HepG2 (cell line): ENCODE measurements around the gene GATA1. TPM values are rescaled to one million over a fixed set of nuclear protein-coding genes. Genes with fewer than 3 reads are reported as not detected.

Experiments
- ARID2 ChIP-seq: sonication (generic); formaldehyde crosslinking; IDR thresholded peaks from 2 replicates; pipeline ENCODE4 v1.8.1; 2022; ENCODE audit warnings: mild to moderate bottlenecking, missing genetic modification reagents, borderline replicate concordance
- ARID3A ChIP-seq: IDR thresholded peaks from 2 replicates; pipeline ENCODE4 v1.6.1; 2012; ENCODE audit warnings: low read depth, low read length, improper control_type of control experiment
- DMAP1 ChIP-seq: IDR thresholded peaks from 2 replicates; pipeline ENCODE4 v1.6.1; 2016
- ELF3 ChIP-seq: IDR thresholded peaks from 2 replicates; pipeline ENCODE4 v1.6.1; 2016; ENCODE audit warnings: missing genetic modification reagents, missing compliant biosample characterization
- HDAC2 ChIP-seq: sonication (generic); formaldehyde crosslinking; IDR thresholded peaks from 2 replicates; pipeline ENCODE4 v1.4.0; 2020; ENCODE audit warnings: missing genetic modification reagents
- HNF1B ChIP-seq: sonication (generic); formaldehyde crosslinking; IDR thresholded peaks from 2 replicates; pipeline ENCODE4 v1.5.1; 2020; ENCODE audit warnings: mild to moderate bottlenecking, moderate library complexity, missing genetic modification reagents
- HNF4A ChIP-seq: sonication (generic); formaldehyde crosslinking; IDR thresholded peaks from 2 replicates; pipeline ENCODE4 v1.4.0; 2020; ENCODE audit warnings: missing genetic modification reagents
- HOMEZ ChIP-seq: IDR thresholded peaks from 2 replicates; pipeline ENCODE4 v1.6.1; 2016; ENCODE audit warnings: low read depth
- MED1 ChIP-seq: sonication (generic); formaldehyde crosslinking; IDR thresholded peaks from 2 replicates; pipeline ENCODE4 v1.4.0; 2020; ENCODE audit warnings: missing genetic modification reagents
- MIER2 ChIP-seq: IDR thresholded peaks from 2 replicates; pipeline ENCODE4 v1.6.1; 2016; ENCODE audit warnings: missing biosample characterization, missing genetic modification reagents
- PITX1 ChIP-seq: sonication (generic); formaldehyde crosslinking; IDR thresholded peaks from 2 replicates; pipeline ENCODE4 v1.5.1; 2020; ENCODE audit warnings: mild to moderate bottlenecking, missing genetic modification reagents
- RBM22 ChIP-seq: fragments of 200-400 bp; formaldehyde crosslinking; optimal IDR thresholded peaks from 2 replicates; pipeline ENCODE3; 2017; ENCODE audit warnings: mild to moderate bottlenecking, low read length, moderate library complexity
- SMAD1 ChIP-seq: sonication (generic); formaldehyde crosslinking; IDR thresholded peaks from 2 replicates; pipeline ENCODE4 v1.4.0; 2020; ENCODE audit warnings: missing genetic modification reagents, low read depth, mild to moderate bottlenecking, borderline replicate concordance
- TEAD3 ChIP-seq: optimal IDR thresholded peaks from 2 replicates; pipeline ENCODE3; 2016; ENCODE audit warnings: borderline replicate concordance
- U2AF1 ChIP-seq: fragments of 200-400 bp; formaldehyde crosslinking; optimal IDR thresholded peaks from 2 replicates; pipeline ENCODE3; 2017; ENCODE audit warnings: mild to moderate bottlenecking, low read depth, low read length
- U2AF2 ChIP-seq: fragments of 200-400 bp; formaldehyde crosslinking; IDR thresholded peaks from 2 replicates; pipeline ENCODE4 v1.6.1; 2017; ENCODE audit warnings: low read depth, mild to moderate bottlenecking, low read length
- ZMYM3 ChIP-seq: sonication (generic); formaldehyde crosslinking; IDR thresholded peaks from 2 replicates; pipeline ENCODE4 v1.5.1; 2020; ENCODE audit warnings: mild to moderate bottlenecking, missing genetic modification reagents
- ZNF3 ChIP-seq: IDR thresholded peaks from 2 replicates; pipeline ENCODE4 v1.7.0; 2017; ENCODE audit warnings: inconsistent platforms
- ZNF629 ChIP-seq: sonication (generic); formaldehyde crosslinking; conservative IDR thresholded peaks from 2 replicates; pipeline ENCODE4 v1.5.0; 2020; ENCODE audit warnings: missing genetic modification reagents
- ZNF770 ChIP-seq: sonication (generic); formaldehyde crosslinking; IDR thresholded peaks from 2 replicates; pipeline ENCODE4 v1.5.0; 2020; ENCODE audit warnings: mild to moderate bottlenecking, missing genetic modification reagents
- ZXDC ChIP-seq: sonication (generic); formaldehyde crosslinking; IDR thresholded peaks from 2 replicates; pipeline ENCODE4 v1.5.0; 2020; ENCODE audit warnings: mild to moderate bottlenecking, missing genetic modification reagents
- polyA plus RNA-seq, 8 experiments: library from polyadenylated mRNA; depleted of rRNA in 3 of 8; stranded (reverse) in 7 of 8; unstranded in 1 of 8; fragments of >200 nt; fragmentation: Illumina TruSeq in 4 of 8; extraction: Trizol in 4 of 8; gene quantifications; 2 replicates each; pipeline versions ENCODE4 v1.2.1 to v1.2.3, GENCODE V29; 2011 to 2016; ENCODE audit warnings: low read depth in 4 of 8, missing spikeins in 1 of 8, mixed read lengths in 1 of 8; ENCODE audit not compliant: insufficient read depth in 1 of 8
- total RNA-seq, 5 experiments: library from RNA; depleted of rRNA; stranded (reverse); fragments of >200 nt; fragmentation: Illumina TruSeq; extraction: Trizol; gene quantifications; 2 replicates each; pipeline ENCODE4 v1.2.3, GENCODE V29; 2016; ENCODE audit warnings: low read depth in 1 of 5

Gene GATA1
- total and polyA plus RNA-seq, 2 of the 13 experiments (the other 11 are each of a cell fraction or from before 2014, with no cell fraction given) = 0.13 TPM; not detected in 1

GRCh38 chrX:48835524-48836329 lies 49.3 kb downstream of the GATA1 start, which contains the start of gene PCSK1N (continued):
- 0 out of 2 replicates have a peak, but pooled peaks have one; percentile 19 for TF ChIP-seq ZNF770 (CRISPR knock-in tag)
- no peak for TF ChIP-seq ARID2 (CRISPR knock-in tag)
- TF ChIP-seq ARID3A = 0 out of 2 replicates have a peak, but pooled peaks have one; percentile 47
- TF ChIP-seq ZXDC = no peak
- peak; percentile 100 for TF ChIP-seq RBM22
- peak; percentile 51 for TF ChIP-seq TEAD3 (CRISPR knock-in tag)
- peak; percentile 56 for TF ChIP-seq HNF4A (CRISPR knock-in tag)
- peak; percentile 80 for TF ChIP-seq MIER2 (CRISPR knock-in tag)
- TF ChIP-seq U2AF1 = no peak
- TF ChIP-seq HNF1B (CRISPR knock-in tag) = 0 out of 2 replicates have a peak, but pooled peaks have one; percentile 40
- no peak for TF ChIP-seq DMAP1 (CRISPR knock-in tag)
- no peak for TF ChIP-seq ELF3 (CRISPR knock-in tag)
- TF ChIP-seq HDAC2 (CRISPR knock-in tag) = peak; percentile 46; the same call in 1 of the 2 replicates
- no peak for TF ChIP-seq SMAD1 (CRISPR knock-in tag)
- TF ChIP-seq ZMYM3 (CRISPR knock-in tag) = no peak
- peak; percentile 60; the same call in 1 of the 2 replicates for TF ChIP-seq ZNF629 (CRISPR knock-in tag)
- no peak for TF ChIP-seq MED1 (CRISPR knock-in tag)
- peak; percentile 84; the same call in 1 of the 2 replicates for TF ChIP-seq U2AF2
- TF ChIP-seq PITX1 = peak; percentile 27; the same call in 1 of the 2 replicates
- TF ChIP-seq HOMEZ (CRISPR knock-in tag) = no peak
- TF ChIP-seq ZNF3 = no peak
